SK-N-SH (cell line): ENCODE results near the gene ZSCAN18. TPM values are rescaled to one million over a fixed set of nuclear protein-coding genes. Genes with fewer than 3 reads are reported as not detected.

Source experiments
- CTCF ChIA-PET: fragments of 300-600, 350-600 bp; formaldehyde crosslinking; extraction: SDS; loops from one replicate; lab custom pipeline; 2021; lab: Yijun Ruan, JAX
- POLR2A ChIA-PET: fragments of 350-600 bp; sonication (Branson Sonifier 250); formaldehyde crosslinking; extraction: SDS; loops from one replicate; lab custom pipeline; 2020; ENCODE audit warnings: antibody characterized with exemption, inconsistent platforms; lab: Yijun Ruan, JAX
- DNase-seq: peaks from one replicate; pipeline ENCODE4 v3.0.0; 2012
- H2AFZ ChIP-seq: fragments of 200-600 bp; sonication (generic); 2 replicates; pipeline ENCODE4 v1.8.1; 2016; ENCODE audit warnings: antibody characterized with exemption, mild to moderate bottlenecking, low read depth
- H3F3A ChIP-seq: fragments of 200-600 bp; sonication (generic); replicated peaks from 2 replicates; pipeline ENCODE3; 2016; ENCODE audit warnings: antibody characterized with exemption, mild to moderate bottlenecking; ENCODE audit not compliant: insufficient read depth
- H3K27ac ChIP-seq, 2 experiments: fragments of 200-500 bp in 1 of 2; fragments of 200-600 bp in 1 of 2; sonication (Bioruptor generic) in 1 of 2; sonication (generic), shearing (Covaris generic) in 1 of 2; 2 replicates each; pipeline versions ENCODE4 v1.5.1 to v1.6.1; 2014 to 2016; ENCODE audit warnings: low read depth in 2 of 2, inconsistent platforms in 1 of 2, low read length in 1 of 2, mild to moderate bottlenecking in 1 of 2, mixed read lengths in 1 of 2
- H3K27me3 ChIP-seq: fragments of 200-600 bp; sonication (generic), shearing (Covaris generic); 2 replicates; pipeline ENCODE4 v1.6.1; 2016; ENCODE audit warnings: mixed run types; ENCODE audit not compliant: insufficient read depth
- H3K36me3 ChIP-seq, 2 experiments: fragments of 200-500 bp in 1 of 2; fragments of 200-600 bp in 1 of 2; sonication (Bioruptor generic) in 1 of 2; sonication (generic) in 1 of 2; replicated peaks in 1 of 2; 2 replicates each; pipeline versions ENCODE3 to v1.5.1; 2014 to 2016; ENCODE audit warnings: low read length in 1 of 2, mild to moderate bottlenecking in 1 of 2; ENCODE audit not compliant: insufficient read depth in 2 of 2, control insufficient read depth in 1 of 2
- H3K4me1 ChIP-seq, 2 experiments: fragments of 200-500 bp in 1 of 2; fragments of 200-600 bp in 1 of 2; sonication (Bioruptor generic) in 1 of 2; sonication (generic), shearing (Covaris generic) in 1 of 2; 2 replicates each; pipeline versions ENCODE4 v1.5.1 to v1.6.1; 2014 to 2016; ENCODE audit warnings: low read depth in 1 of 2, low read length in 1 of 2, mixed run types in 1 of 2; ENCODE audit not compliant: insufficient read depth in 2 of 2, control insufficient read depth in 1 of 2
- H3K4me2 ChIP-seq: fragments of 200-600 bp; sonication (generic), shearing (Covaris generic); 2 replicates; pipeline ENCODE4 v1.6.1; 2017; ENCODE audit warnings: mixed run types
- H3K4me3 ChIP-seq, 2 experiments: fragments of 200-500 bp in 1 of 2; fragments of 200-600 bp in 1 of 2; sonication (Bioruptor generic) in 1 of 2; sonication (generic), shearing (Covaris generic) in 1 of 2; 2 replicates each; pipeline versions ENCODE4 v1.5.1 to v1.8.1; 2014 to 2016; ENCODE audit warnings: low read depth in 2 of 2, inconsistent platforms in 1 of 2, low read length in 1 of 2, mild to moderate bottlenecking in 1 of 2, mixed read lengths in 1 of 2, moderate library complexity in 1 of 2
- H3K79me2 ChIP-seq: fragments of 200-600 bp; sonication (generic); 2 replicates; pipeline ENCODE4 v1.8.1; 2017; ENCODE audit warnings: mild to moderate bottlenecking; ENCODE audit not compliant: insufficient read depth
- H3K9ac ChIP-seq: fragments of 200-600 bp; sonication (generic); 2 replicates; pipeline ENCODE4 v1.6.1; 2017; ENCODE audit warnings: mixed run types
- H3K9me2 ChIP-seq: fragments of 200-600 bp; sonication (generic); 2 replicates; pipeline ENCODE4 v1.6.1; 2017; ENCODE audit warnings: mixed run types
- H3K9me3 ChIP-seq: fragments of 200-600 bp; sonication (generic); 2 replicates; pipeline ENCODE4 v1.6.1; 2017; ENCODE audit warnings: mixed run types, mild to moderate bottlenecking, moderate library complexity
- H4K20me1 ChIP-seq: fragments of 200-600 bp; sonication (generic); 2 replicates; pipeline ENCODE4 v1.6.1; 2017; ENCODE audit warnings: mild to moderate bottlenecking, mixed run types; ENCODE audit not compliant: insufficient read depth
- CHD2 ChIP-seq: fragments of 150-350 bp; IDR thresholded peaks from 2 replicates; pipeline ENCODE4 v1.6.1; 2018; ENCODE audit warnings: low read length; ENCODE audit not compliant: partially characterized antibody
- CTCF ChIP-seq: fragments of 200-600 bp; sonication (generic); IDR thresholded peaks from 2 replicates; pipeline ENCODE4 v1.6.1; 2017; ENCODE audit warnings: antibody characterized with exemption, mild to moderate bottlenecking, moderate library complexity
- EZH2phosphoT487 ChIP-seq: fragments of 200-600 bp; sonication (generic); IDR thresholded peaks from 2 replicates; pipeline ENCODE4 v1.6.1; 2017; ENCODE audit warnings: low read depth, mixed run types, mild to moderate bottlenecking, antibody characterized with exemption, moderate library complexity, borderline replicate concordance
- GABPA ChIP-seq: IDR thresholded peaks from 2 replicates; pipeline ENCODE4 v1.4.0; 2012; ENCODE audit warnings: low read depth, mild to moderate bottlenecking
- IRF3 ChIP-seq: fragments of 150-350 bp; IDR thresholded peaks from 2 replicates; pipeline ENCODE4 v1.6.1; 2016; ENCODE audit warnings: mild to moderate bottlenecking, low read depth, low read length
- JUND ChIP-seq: IDR thresholded peaks from 2 replicates; pipeline ENCODE4 v1.4.0; 2012
- NFIC ChIP-seq: IDR thresholded peaks from 2 replicates; pipeline ENCODE4 v1.4.0; 2012; ENCODE audit warnings: borderline replicate concordance
- NRF1 ChIP-seq: IDR thresholded peaks from 2 replicates; pipeline ENCODE4 v1.6.1; 2012; ENCODE audit warnings: low read depth, mild to moderate bottlenecking, low read length
- RXRA ChIP-seq: IDR thresholded peaks from 2 replicates; pipeline ENCODE4 v1.4.0; 2012; ENCODE audit warnings: low read depth, mild to moderate bottlenecking, borderline replicate concordance
- SMC3 ChIP-seq: IDR thresholded peaks from 2 replicates; pipeline ENCODE4 v1.6.1; 2012; ENCODE audit warnings: low read depth, low read length, improper control_type of control experiment
- USF2 ChIP-seq: fragments of 150-350 bp; IDR thresholded peaks from 2 replicates; pipeline ENCODE4 v1.6.1; 2017; ENCODE audit warnings: antibody characterized with exemption, low read length, low read depth, borderline replicate concordance
- WGBS: methylation state at CpG from one replicate; pipeline ENCODE4 v1.1.6; 2017; ENCODE audit warnings: low lambda C conversion rate; 5-methylcytosine and 5-hydroxymethylcytosine counted together
- polyA plus RNA-seq, 3 experiments: library from polyadenylated mRNA; depleted of rRNA; stranded (reverse); fragments of >200 nt; gene quantifications; 2 replicates each; pipeline ENCODE4 v1.2.3, GENCODE V29; 2012

The ZSCAN18 gene
- polyA plus RNA-seq, 1 of the 3 experiments (the other 2 are of a cell fraction): 26.7 TPM

- H4K20me1 ChIP-seq: no peaks in the 10 kb centered on the region
- no peaks in the 10 kb centered on the region for H3K9me3 ChIP-seq
- H3K27me3 ChIP-seq: no peaks in the 10 kb centered on the region
- H3K4me1 ChIP-seq: no peaks in the 10 kb centered on the region
- H3K9me2 ChIP-seq: no peaks in the 10 kb centered on the region
- H3K4me3 ChIP-seq: no peak overlapping the region; a peak in 1 of 4 replicates
- H2AFZ ChIP-seq: no peak overlapping the region
- no peak overlapping the region for H3K9ac ChIP-seq
- ChIA-PET CTCF (no interaction called here), POLR2A (no interaction called here)
- no peak overlapping the region for H3K4me2 ChIP-seq
- 88% methylated on average over 19 of the region's 69 CpGs for WGBS
- no peaks in the 10 kb centered on the region for H3K79me2 ChIP-seq
- H3K36me3 ChIP-seq: no peaks in the 10 kb centered on the region
- no peak for DNase-seq
- no peak overlapping the region for H3K27ac ChIP-seq
- TF ChIP-seq IRF3 (no peak), USF2 (no peak), NFIC (no peak), SMC3 (no peak), GABPA (no peak), RXRA (no peak), JUND (no peak), NRF1 (no peak), CTCF (no peak), CHD2 (no peak), EZH2phosphoT487 (no peak)
- TF ChIP-seq, all 33 proteins: peak for 0
- H3F3A ChIP-seq: no peaks in the 10 kb centered on the region
These were observed 13.3 kb downstream of the ZSCAN18 start for GRCh38 chr19:58084596-58085347.

- TF ChIP-seq EZH2phosphoT487: no peak
- TF ChIP-seq CHD2: no peak
- TF ChIP-seq, all 33 proteins: peak for 0
- 54% methylated on average over 3 of the region's 3 CpGs for WGBS
- no peaks in the 10 kb centered on the region for H3F3A ChIP-seq
- H3K4me3 ChIP-seq: no peak overlapping the region
- no peaks in the 10 kb centered on the region for H3K79me2 ChIP-seq
- no peaks in the 10 kb centered on the region for H3K36me3 ChIP-seq
- H3K27ac ChIP-seq: no peak overlapping the region
- ChIA-PET POLR2A (no interaction called here), CTCF (no interaction called here)
- no peak overlapping the region for H3K9ac ChIP-seq
- no peaks in the 10 kb centered on the region for H3K9me2 ChIP-seq
- no peaks in the 10 kb centered on the region for H3K9me3 ChIP-seq
- DNase-seq: no peak
- H4K20me1 ChIP-seq: no peaks in the 10 kb centered on the region
- no peaks in the 10 kb centered on the region for H3K27me3 ChIP-seq
- H3K4me1 ChIP-seq: no peaks in the 10 kb centered on the region
- no peak overlapping the region for H3K4me2 ChIP-seq
- no peak overlapping the region for H2AFZ ChIP-seq
These were observed 15.0 kb downstream of the ZSCAN18 start for GRCh38 chr19:58083021-58083420.
